GM19240 (cell line): ENCODE measurements around the gene FIG4.
"Not testable (repeated sequence)": the region's sequence is repeated elsewhere in the genome, so short reads cannot be mapped to it uniquely, and the experiment has no call there.

ENCODE experiments used
- DNase-seq: peaks from one replicate; pipeline ENCODE4 v3.0.0; 2011; ENCODE audit warnings: low spot score; ENCODE audit not compliant: insufficient read length

The FIG4 gene

DNA sequence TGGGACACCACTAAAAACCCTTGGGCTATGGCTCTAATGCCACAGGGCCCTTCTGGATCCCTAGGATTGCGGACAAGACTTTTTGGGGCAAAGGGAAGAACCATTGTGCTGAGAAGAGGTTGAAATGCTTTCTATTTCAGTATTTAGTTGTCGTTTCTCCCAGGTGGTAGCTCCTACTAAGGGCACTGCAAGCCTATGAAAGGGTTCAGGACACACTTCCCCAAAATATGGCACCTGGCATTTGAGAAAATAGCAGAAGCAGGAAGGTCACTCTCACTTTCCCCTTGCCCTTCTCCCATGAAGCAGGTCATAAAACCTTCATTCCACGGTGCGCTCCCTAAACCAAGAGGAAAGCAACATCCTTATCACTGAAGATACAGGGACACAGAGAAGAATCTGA lies 161.6 kb downstream of the FIG4 start:
- no peak for DNase-seq

- DNase-seq = no peak
Observed at GRCh38 chr6:109853426-109853825, 162.3 kb downstream of the FIG4 start.

- DNase-seq = no peak
Observed at GRCh38 chr6:109853951-109854350, 162.9 kb downstream of the FIG4 start.

DNA sequence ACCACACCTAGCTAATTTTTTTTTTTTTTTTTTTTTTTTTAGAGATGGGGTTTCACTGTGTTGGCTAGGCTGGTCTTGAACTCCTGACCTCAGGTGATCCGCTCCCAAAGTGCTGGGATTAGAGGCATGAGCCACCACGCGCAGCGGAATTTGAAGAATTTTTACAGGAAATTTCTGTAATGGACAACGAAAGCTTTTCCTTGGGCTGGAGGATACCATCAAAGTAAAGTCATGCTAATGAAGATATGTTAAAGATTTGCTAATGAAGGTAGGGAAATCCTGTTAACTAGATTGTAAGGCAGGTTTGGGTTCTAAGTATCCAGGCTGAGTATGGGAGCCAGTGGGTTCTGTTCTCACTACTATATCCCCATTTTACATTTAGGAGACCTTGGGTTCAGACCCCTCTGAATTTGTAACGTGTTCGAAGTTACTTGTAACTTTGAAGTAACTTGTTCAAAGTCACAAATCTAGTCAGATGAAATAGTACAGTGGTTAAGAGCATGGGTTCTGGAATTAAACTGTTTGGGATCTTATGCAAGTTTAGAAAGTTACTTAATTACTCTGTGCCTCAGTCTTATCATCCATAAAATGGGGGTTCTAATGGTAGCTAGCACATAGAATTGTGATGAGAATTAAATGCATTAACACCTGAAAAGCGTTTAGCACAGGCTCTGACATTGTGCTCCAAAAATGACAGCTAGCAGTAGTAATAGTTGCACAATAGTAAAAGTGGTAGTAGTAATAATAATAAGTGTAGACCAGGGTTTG lies 163.6 kb downstream of the FIG4 start:
- DNase-seq = no peak

DNA sequence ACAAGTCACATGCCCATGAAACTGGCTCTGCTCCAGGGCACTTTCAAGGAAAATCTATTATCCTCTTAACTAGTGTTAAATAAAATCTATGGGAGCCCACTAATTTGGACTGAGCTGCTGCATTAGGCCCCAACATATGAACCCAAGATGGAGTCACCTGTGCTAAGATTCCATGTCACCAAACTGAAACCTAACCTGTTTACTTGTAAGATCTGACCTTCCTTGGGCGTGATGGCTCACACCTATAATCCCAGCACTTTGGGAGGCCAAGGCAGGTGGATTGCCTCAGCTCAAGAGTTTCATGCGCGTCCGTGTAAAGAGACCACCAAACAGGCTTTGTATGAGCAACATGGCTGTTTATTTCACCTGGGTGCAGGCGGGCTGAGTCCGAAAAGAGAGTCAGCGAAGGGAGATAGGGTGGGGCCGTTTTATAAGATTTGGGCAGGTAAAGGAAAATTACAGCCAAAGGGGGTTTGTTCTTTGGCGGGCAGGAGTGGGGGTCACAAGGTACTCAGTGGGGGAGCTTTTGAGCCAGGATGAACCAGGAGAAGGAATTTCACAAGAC lies 164.5 kb downstream of the FIG4 start:
- not testable (repeated sequence) for DNase-seq

DNA sequence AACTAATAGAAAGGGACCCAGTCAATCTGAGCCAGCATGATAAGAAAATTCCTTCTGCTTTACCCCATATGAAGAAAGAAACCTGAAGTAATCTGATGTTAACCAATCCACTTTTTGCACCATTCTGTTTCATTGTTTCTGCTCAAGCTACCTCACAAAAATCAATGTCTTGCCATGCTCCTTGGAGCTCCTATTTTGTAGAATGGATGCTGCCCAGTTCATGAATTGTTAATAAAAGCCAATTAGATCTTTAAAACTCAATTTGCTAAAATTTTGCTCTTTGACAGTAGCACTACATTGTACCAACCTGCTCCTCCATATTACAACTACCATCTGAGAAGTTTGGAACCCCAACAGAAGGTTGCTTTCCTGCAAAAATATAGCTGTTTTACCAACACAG lies 170.8 kb downstream of the FIG4 start:
- DNase-seq = no peak

GRCh38 chr6:109864050-109864449 lies 173.0 kb downstream of the FIG4 start:
- no peak for DNase-seq

DNA sequence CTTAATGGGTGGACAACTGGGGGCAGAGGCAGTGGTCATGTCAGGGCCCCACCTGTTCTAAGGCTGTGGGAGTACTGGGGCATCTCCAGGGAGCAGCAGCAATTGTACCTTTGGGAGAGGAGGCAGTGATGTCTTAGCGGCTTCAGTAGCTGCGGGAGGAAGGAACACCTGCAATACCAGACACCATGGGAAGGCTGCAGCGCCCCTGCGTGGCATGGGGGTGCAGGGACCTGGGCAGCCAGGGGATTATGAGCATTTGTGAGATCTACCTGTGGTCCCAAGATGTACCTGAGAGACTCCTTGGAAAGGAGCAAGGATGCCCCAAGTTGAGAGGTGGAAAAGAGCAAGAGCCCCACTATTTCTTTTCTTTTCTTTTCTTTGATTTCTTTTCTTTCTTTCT lies 174.9 kb downstream of the FIG4 start:
- no peak for DNase-seq

- no peak for DNase-seq
Observed at GRCh38 chr6:109867009-109867969, 176.2 kb downstream of the FIG4 start.

DNA sequence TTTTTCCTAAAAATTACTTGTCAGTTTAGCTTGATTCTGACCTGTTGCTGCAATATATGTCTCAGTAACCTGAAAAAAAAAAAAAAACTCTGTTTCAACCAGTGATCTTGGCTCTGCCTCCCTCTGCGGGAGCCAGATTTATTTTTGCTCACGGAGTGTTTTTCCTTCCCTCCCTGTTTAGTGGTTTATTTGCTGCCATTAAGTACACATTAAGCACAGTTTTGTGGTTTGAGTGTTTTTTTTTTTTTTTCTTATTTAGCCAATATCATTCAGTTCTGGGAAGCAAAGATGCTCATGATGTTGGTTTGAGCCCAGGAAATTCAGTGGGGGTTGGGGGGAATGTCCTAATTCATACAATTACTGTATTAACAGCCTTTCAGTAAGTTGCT lies 176.9 kb downstream of the FIG4 start:
- DNase-seq = no peak

DNA sequence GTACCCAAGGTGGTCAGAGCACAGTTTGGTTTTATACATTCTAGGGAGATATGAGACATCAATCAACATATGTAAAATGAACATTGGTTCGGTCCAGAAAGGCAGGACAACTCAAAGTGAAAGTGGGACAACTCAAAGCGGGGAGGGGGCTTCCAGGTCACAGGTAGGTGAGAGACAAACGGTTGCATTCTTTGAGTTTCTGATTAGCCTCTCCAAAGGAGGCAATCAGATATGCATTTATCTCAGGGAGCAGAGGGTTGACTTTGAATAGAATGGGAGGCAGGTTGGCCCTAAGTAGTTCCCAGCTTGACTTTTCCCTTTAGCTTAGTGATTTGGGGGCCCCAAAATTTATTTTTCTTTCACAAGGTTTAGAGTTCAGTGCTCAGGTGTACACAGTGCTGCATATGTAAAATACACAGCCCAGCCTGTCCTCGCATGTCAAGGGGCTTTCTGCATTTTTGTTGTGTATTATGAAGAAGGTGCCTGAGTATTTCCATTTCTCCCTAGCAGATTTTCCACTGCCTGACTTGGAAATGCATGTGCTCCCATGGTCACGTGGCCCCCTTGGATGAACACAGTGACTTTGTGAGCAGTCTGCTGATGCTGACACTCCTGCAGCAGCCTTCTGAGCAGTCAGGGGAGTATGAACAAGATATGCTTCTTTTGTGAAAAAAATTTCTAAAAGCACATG lies 178.4 kb downstream of the FIG4 start:
- DNase-seq = not testable (repeated sequence)

DNA sequence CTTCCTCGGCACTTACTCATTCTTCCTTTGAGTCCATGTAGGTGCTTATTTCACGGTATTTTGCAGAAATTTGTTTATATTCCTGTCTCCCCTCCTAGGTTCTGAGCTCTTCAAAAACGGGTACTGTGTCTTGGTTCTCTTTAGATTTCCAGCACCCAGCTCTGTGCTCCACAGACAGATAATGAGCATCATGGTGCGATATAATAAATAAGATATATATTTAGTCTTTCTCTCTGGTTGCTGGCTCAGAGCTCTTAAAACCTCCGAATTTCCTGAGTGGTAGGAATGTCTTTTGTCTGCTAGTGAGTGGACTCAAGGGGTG lies 179.0 kb downstream of the FIG4 start:
- no peak for DNase-seq

GRCh38 chr6:109872549-109872948 lies 181.5 kb downstream of the FIG4 start:
- DNase-seq = no peak

- DNase-seq = no peak
Observed at GRCh38 chr6:109872968-109873545, 182.0 kb downstream of the FIG4 start.

DNA sequence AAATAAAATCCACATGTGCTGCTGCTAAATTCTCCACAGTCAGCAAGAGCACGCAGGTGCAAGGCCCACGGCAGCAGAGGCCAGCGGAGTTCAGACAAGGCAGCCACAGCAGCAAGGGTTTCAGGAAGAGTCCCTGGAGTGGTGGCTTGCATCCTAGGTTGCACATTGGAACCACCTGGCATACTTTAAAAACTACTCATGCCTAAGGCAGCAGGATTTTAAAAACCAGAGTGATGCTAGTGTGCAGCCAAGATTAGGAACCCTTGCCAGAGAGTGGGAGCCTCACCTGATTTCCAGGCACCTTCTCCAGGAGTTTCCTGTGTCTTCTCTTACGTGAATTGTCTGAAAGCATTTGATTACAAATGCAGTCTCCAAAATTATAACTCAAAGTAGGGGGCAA lies 183.0 kb downstream of the FIG4 start:
- DNase-seq = no peak

DNA sequence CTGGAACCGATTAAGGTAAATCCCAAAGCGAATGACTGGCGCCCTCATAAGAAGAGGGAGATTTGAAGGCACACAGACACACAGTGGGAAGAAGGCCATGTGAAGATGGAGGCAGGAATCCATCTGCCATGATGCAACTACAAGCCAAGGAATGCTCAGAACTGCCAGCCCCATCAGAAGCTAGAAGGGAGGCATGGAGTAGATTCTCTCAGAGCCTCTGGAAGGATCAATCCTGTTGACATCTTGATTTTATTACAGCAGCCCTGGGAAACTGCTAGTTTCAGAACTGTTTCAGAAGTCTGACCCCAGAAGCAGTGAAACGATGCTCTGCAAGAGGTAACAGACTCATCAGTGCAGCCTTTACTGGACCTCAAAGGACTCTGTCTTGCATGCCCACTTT lies 183.5 kb downstream of the FIG4 start:
- DNase-seq = no peak
